Sigmoid colon (tissue), 7 donors: ENCODE measurements around the gene BACH1. TPM values are rescaled to one million over a fixed set of nuclear protein-coding genes. Genes with fewer than 3 reads are reported as not detected.

Experiments
- DNase-seq: peaks from one replicate; pipeline ENCODE4 v3.0.0-alpha.2; 2019
- H3K27ac ChIP-seq, 4 donors: fragments of 200-600 bp; sonication (generic); one replicate each; pipeline ENCODE4 v1.5.1; 2016 to 2019; ENCODE audit warnings: mild to moderate bottlenecking in 1 of 4
- H3K27me3 ChIP-seq, 3 donors: fragments of 200-600 bp; sonication (generic); one replicate each; pipeline ENCODE4 v1.5.1; 2019; ENCODE audit warnings: mild to moderate bottlenecking in 1 of 3
- H3K36me3 ChIP-seq, 4 donors: fragments of 200-600 bp; sonication (generic); one replicate each; pipeline ENCODE4 v1.5.1; 2016 to 2019
- H3K4me1 ChIP-seq, 4 donors: fragments of 200-600 bp; sonication (generic); one replicate each; pipeline ENCODE4 v1.5.1; 2017 to 2019
- H3K4me3 ChIP-seq, 4 donors: fragments of 200-600 bp; sonication (generic); one replicate each; pipeline ENCODE4 v1.5.1; 2017 to 2019; ENCODE audit warnings: mild to moderate bottlenecking in 2 of 4, moderate library complexity in 1 of 4
- H3K9me3 ChIP-seq, 4 donors: fragments of 200-600 bp in 3 of 4; sonication (generic) in 3 of 4; one replicate each; pipeline versions ENCODE4 v1.5.1 to v1.6.1; 2013 to 2019
- EP300 ChIP-seq, 4 donors: sonication (generic); formaldehyde crosslinking; IDR thresholded peaks; one replicate each; pipeline ENCODE4 v1.6.1; 2017; ENCODE audit warnings: antibody characterized with exemption in 4 of 4
- POLR2A ChIP-seq, 2 donors: fragments of 450-650 bp; IDR thresholded peaks; one replicate each; pipeline ENCODE4 v1.6.1; 2016; ENCODE audit warnings: antibody characterized with exemption in 2 of 2, mild to moderate bottlenecking in 2 of 2, moderate library complexity in 2 of 2
- POLR2AphosphoS5 ChIP-seq, 4 donors: sonication (generic); formaldehyde crosslinking; IDR thresholded peaks; one replicate each; pipeline ENCODE4 v1.6.1; 2017; ENCODE audit warnings: antibody characterized with exemption in 4 of 4
- WGBS, 2 donors: extraction: QIAGEN DNeasy Blood & Tissue Kit; methylation state at CpG; one replicate each; pipeline ENCODE4 v1.1.7; 2013; 5-methylcytosine and 5-hydroxymethylcytosine counted together
- intact Hi-C: fragments of 100-400 bp; cut with DNase I; formaldehyde crosslinking; loops from one replicate; pipeline ENCODE4 v1.15.1; 2023
- polyA plus RNA-seq, 3 donors: library from polyadenylated mRNA; stranded (reverse); fragments of 200-250 nt; gene quantifications; one replicate each; pipeline ENCODE4 v1.2.3, GENCODE V29; 2013
- total RNA-seq, 4 donors: library from RNA; depleted of rRNA; stranded (reverse); fragments of >200 nt; gene quantifications; one replicate each; pipeline ENCODE4 v1.1.0, GENCODE V29; 2016
- TF ChIP-seq, protein P1 (sequence below), 4 experiments: fragments of 450-650 bp in 3 of 4; fragments of 200-600 bp in 1 of 4; IDR thresholded peaks; one replicate each; pipeline ENCODE4 v1.5.1; 2016 to 2019; ENCODE audit warnings: antibody characterized with exemption in 4 of 4, mild to moderate bottlenecking in 3 of 4, moderate library complexity in 2 of 4
- donor health status: healthy with polysubstance abuse.
- donor health status: Bipolar disorder and iron deficiency.
- donor health status: healthy.

The BACH1 gene
- total and polyA plus RNA-seq, 7 donors = 8.4 to 89.6 (median 47.1) TPM

DNA sequence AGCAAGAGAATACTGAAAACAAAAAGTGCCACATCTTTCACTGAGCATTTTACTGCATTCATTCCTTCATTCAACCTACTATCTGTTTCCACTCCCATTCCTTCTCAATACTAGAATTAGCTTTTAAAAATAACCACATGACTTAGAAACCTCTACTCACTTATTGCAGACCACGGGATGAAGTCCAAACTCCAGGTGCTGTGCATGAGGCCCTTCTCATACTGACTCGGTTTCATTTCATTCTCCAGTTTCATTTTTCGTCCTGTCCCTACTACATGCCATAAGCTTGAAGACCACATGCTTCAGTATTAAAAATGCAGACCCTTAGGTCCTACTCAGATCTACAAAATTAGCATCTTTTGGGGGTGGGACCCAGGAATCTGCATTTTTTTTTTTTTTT lies 2.3 kb upstream of the BACH1 start:
- TF ChIP-seq POLR2AphosphoS5 (IDR thresholded peaks at IDR 0.05) = no peak
- no peak for TF ChIP-seq EP300 (IDR thresholded peaks at IDR 0.05)
- TF ChIP-seq POLR2A (IDR thresholded peaks at IDR 0.05) = no peak
- TF ChIP-seq, protein P1, sequence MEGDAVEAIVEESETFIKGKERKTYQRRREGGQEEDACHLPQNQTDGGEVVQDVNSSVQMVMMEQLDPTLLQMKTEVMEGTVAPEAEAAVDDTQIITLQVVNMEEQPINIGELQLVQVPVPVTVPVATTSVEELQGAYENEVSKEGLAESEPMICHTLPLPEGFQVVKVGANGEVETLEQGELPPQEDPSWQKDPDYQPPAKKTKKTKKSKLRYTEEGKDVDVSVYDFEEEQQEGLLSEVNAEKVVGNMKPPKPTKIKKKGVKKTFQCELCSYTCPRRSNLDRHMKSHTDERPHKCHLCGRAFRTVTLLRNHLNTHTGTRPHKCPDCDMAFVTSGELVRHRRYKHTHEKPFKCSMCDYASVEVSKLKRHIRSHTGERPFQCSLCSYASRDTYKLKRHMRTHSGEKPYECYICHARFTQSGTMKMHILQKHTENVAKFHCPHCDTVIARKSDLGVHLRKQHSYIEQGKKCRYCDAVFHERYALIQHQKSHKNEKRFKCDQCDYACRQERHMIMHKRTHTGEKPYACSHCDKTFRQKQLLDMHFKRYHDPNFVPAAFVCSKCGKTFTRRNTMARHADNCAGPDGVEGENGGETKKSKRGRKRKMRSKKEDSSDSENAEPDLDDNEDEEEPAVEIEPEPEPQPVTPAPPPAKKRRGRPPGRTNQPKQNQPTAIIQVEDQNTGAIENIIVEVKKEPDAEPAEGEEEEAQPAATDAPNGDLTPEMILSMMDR (IDR thresholded peaks at IDR 0.05) = no peak

DNA sequence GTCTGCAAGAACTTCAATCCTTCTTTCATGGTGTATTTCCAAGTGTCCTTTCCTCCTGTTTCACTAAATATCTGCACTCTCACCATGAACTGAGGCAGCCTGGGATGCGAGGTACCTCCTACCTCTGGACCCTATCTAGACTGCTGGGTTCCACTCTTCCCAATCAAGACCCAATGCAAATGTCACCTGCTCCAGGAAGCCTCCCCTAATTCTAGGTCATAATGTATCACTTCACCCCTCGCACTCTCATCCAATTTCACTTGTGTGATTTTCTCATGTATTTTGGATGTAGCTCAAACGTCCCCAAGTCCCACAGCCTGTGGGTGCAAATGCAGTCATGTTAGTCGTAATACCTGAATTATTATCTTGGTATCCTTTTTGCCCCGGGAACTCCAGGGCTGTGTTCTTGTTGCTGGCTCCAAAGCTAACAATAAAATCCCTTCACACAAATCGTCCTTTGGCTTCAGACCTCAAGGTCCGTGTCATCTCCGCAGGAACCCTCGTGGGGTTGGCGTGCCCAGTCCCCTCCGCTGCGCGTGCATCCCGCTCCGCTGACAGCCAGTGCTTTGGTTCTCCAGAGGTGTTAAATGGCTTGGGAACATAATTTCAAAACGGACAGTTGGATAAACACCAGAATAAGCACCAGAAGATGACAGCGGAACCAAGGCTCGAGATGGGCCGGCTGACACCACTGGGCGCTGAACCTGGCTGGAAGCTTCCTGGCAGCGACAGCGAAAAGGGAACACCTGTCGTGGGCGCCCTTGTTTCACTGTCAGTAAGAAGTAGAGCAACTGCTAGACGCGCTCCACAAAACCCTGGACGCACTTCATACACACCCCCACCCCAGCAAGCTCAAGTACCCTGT lies 1.0 kb upstream of the BACH1 start:
- no peaks in the 10 kb centered on the region for H3K27me3 ChIP-seq
- TF ChIP-seq POLR2AphosphoS5 (IDR thresholded peaks at IDR 0.05) (no peak), POLR2A (IDR thresholded peaks at IDR 0.05) (no peak)
- H3K4me3 ChIP-seq = peak overlapping the region in 3 of 4 donors; percentile 59 to 96 (median 96)
- peaks cover 0 to 39% (median 30%) of the 10 kb centered on the region in 4 donors for H3K4me1 ChIP-seq
- 77 to 86% methylated on average over 27 of the region's 27 CpGs for whole genome bisulfite sequencing, 2 donors
- H3K27ac ChIP-seq = peak overlapping the region; percentile 87 to 97 (median 92)
- no peak for DNase-seq
- intact Hi-C loops = loop anchor here (1.0 to 2.0 kb wide), 4 partner anchors 45 to 133 kb away; no protein-coding TSS in a partner anchor
- no peaks in the 10 kb centered on the region for H3K36me3 ChIP-seq
- no peaks in the 10 kb centered on the region for H3K9me3 ChIP-seq

More for the DNA sequence above, 2.3 kb upstream of the BACH1 start:
- Histone ChIP-seq H3K27ac (no peak overlapping the region), H3K4me1 (peaks cover 0 to 26% (median 18%) of the 10 kb centered on the region in 4 donors), H3K36me3 (no peaks in the 10 kb centered on the region), H3K4me3 (no peak overlapping the region), H3K27me3 (no peaks in the 10 kb centered on the region), H3K9me3 (no peaks in the 10 kb centered on the region)
- intact Hi-C loops = no loop called here
- no peak for DNase-seq
- WGBS, 2 donors = 74 to 80% methylated on average over 3 of the region's 3 CpGs

DNA sequence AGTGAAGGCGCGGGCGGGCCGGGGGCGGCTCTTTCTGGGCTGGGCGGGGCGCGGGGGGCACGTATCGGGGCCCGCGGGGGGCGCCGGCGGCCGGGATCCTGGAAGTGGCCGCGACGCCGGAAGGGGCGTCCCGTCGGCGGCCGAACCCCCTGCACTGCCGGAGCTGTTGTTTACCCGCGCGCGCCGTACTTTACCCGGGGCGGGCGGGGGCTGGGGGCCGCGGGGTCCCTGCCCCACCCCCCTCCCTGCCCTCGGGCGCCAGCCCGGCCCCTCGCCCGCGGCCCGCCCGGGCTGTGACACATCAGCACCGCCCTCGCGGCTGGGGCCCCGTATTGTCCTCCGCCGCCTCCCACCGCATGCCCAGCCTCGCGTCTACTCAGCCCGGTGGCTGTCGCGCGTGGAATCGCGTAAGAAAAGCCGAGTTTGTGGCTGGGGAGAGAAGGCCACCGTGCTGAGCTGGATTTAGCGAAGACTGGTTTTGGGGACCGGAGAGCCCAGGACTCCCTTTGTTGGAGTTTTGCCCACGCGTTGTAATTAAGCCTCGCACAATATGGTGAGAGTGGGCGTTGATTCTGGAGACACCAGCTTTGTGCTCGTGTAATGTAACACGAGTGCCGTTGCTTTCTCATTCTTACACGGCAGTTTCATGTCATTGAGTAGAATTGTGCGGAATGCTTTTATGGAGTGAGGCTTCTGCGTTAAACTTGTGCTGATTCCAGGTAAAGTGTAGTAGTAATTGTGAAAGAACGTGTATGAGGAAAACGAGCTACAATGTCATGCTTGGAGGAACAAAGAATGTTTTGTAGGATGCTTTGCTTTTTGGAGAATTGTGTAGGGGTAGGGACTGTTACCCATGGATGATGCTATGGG lies 559 bp downstream of the BACH1 start:
- peak; percentile 81 for DNase-seq
- Histone ChIP-seq H3K27me3 (no peaks in the 10 kb centered on the region), H3K27ac (peak overlapping the region; percentile 87 to 97 (median 92)), H3K36me3 (no peaks in the 10 kb centered on the region), H3K4me3 (peak overlapping the region; percentile 59 to 96 (median 84)), H3K9me3 (no peaks in the 10 kb centered on the region), H3K4me1 (peaks cover 0 to 55% (median 45%) of the 10 kb centered on the region in 4 donors)
- 0 to 1% methylated on average over 75 of the region's 75 CpGs for WGBS, 2 donors
- intact Hi-C loops = loop anchor here (2.0 kb wide), 3 partner anchors 44 to 74 kb away; no protein-coding TSS in a partner anchor
- TF ChIP-seq, protein P1 (IDR thresholded peaks at IDR 0.05) = no peak
- TF ChIP-seq POLR2AphosphoS5 (IDR thresholded peaks at IDR 0.05) = peak in 2 of 4 donors; percentile 20 to 41

DNA sequence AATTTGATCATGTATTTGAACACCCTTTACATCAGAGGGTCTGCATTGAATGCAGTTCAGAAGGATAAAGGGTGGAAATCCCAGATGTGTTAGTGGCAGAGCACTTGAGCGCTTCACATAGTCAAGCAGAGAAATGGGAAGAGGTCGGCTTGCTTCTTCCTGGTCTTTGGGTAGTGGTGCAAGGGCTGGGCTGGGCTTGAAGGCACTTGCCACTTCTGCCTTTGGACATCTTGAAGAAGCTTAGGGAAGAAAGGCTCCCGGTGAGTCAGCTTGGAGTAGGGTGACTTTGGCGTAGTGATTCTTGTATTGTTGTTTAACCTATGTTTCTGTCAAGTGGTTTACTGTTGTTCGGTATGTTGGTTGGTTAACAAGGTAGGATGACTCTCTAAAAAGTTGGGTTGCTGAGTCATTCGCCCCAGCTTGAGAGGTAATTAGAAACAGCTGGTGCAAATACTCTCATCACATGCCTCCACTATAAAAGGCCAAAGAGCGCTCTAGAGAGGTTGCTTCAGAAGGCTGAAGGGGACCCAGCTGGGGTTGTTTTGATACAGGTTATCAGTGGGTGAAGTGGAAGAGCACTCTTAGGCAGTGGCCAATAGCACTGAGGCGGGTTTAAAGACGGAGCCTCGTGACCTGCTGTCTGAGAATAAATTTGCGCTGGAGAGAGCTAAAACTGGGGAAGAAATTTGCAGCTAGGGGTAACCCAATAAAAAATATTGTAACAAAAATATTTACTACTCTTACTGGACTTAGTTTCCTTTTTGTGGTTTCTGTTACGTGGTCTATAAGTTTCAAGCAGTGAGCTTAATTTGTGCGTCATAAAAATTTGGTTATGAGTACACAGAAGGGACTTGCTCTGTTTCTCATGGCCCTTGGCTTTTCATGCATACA lies 1.4 kb downstream of the BACH1 start:
- Histone ChIP-seq H3K4me1 (peaks cover 0 to 63% (median 54%) of the 10 kb centered on the region in 4 donors), H3K36me3 (no peaks in the 10 kb centered on the region), H3K27me3 (no peaks in the 10 kb centered on the region), H3K9me3 (no peaks in the 10 kb centered on the region), H3K27ac (peak overlapping the region; percentile 87 to 97 (median 92)), H3K4me3 (peak overlapping the region; percentile 59 to 96 (median 84))
- 9 to 18% methylated on average over 13 of the region's 13 CpGs for WGBS, 2 donors
- intact Hi-C loops = loop anchor here (2.0 to 5.0 kb wide), 5 partner anchors 43 to 228 kb away; partner anchors contain the start of gene CCT8
- TF ChIP-seq POLR2AphosphoS5 (IDR thresholded peaks at IDR 0.05) (no peak), EP300 (IDR thresholded peaks at IDR 0.05) (no peak), POLR2A (IDR thresholded peaks at IDR 0.05) (no peak)
- TF ChIP-seq, protein P1 (IDR thresholded peaks at IDR 0.05) = no peak
- DNase-seq = peak; percentile 79
